Measurements from ENCODE around the gene JARID2. TPM values are rescaled to one million over a fixed set of nuclear protein-coding genes. Genes with fewer than 3 reads are reported as not detected.

The JARID2 gene
- total RNA-seq, 2 donors from 2014 or later = 9.1 to 10.7 TPM

GRCh38 chr6:15366879-15367278 lies 121.0 kb downstream of the JARID2 start:
- H3K4me3 ChIP-seq = no peak overlapping the region
- H3K27me3 ChIP-seq = no peaks in the 10 kb centered on the region
- no peak overlapping the region for H3K27ac ChIP-seq
- H3K4me1 ChIP-seq = peaks cover 13% of the 10 kb centered on the region
- DNase-seq = no peak
- intact Hi-C loops (cut with DNase I) = no loop called here
- no peaks in the 10 kb centered on the region for H3K9me3 ChIP-seq
- no peaks in the 10 kb centered on the region for H3K36me3 ChIP-seq
- H3K9ac ChIP-seq (ENCODE audit: low read depth in 2 of 2, low read length in 2 of 2) = no peak overlapping the region
- no peak for TF ChIP-seq CTCF (IDR thresholded peaks at IDR 0.05)

- Histone ChIP-seq H3K9me3 (no peaks in the 10 kb centered on the region), H3K27ac (no peak overlapping the region), H3K9ac (ENCODE audit: low read depth in 2 of 2, low read length in 2 of 2) (no peak overlapping the region), H3K4me3 (no peak overlapping the region), H3K27me3 (no peaks in the 10 kb centered on the region), H3K4me1 (peaks cover 13% of the 10 kb centered on the region), H3K36me3 (no peaks in the 10 kb centered on the region)
- TF ChIP-seq CTCF (IDR thresholded peaks at IDR 0.05) = no peak
- intact Hi-C loops (cut with DNase I) = no loop called here
- DNase-seq = no peak
Observed at GRCh38 chr6:15368186-15368585, 122.3 kb downstream of the JARID2 start.

- Histone ChIP-seq H3K4me3 (no peak overlapping the region), H3K27me3 (no peaks in the 10 kb centered on the region), H3K4me1 (peaks cover 13% of the 10 kb centered on the region), H3K36me3 (no peaks in the 10 kb centered on the region), H3K9me3 (no peaks in the 10 kb centered on the region), H3K27ac (no peak overlapping the region), H3K9ac (ENCODE audit: low read depth in 2 of 2, low read length in 2 of 2) (no peak overlapping the region)
- no peak for DNase-seq
- intact Hi-C loops (cut with DNase I) = no loop called here
- no peak for TF ChIP-seq CTCF (IDR thresholded peaks at IDR 0.05)
Observed at GRCh38 chr6:15368873-15369272, 123.0 kb downstream of the JARID2 start.

GRCh38 chr6:15369838-15370237 lies 124.0 kb downstream of the JARID2 start:
- Histone ChIP-seq H3K27me3 (no peaks in the 10 kb centered on the region), H3K4me3 (no peak overlapping the region), H3K36me3 (no peaks in the 10 kb centered on the region), H3K9me3 (no peaks in the 10 kb centered on the region), H3K4me1 (peaks cover 13% of the 10 kb centered on the region), H3K27ac (no peak overlapping the region), H3K9ac (ENCODE audit: low read depth in 2 of 2, low read length in 2 of 2) (no peak overlapping the region)
- intact Hi-C loops (cut with DNase I) = no loop called here
- no peak for DNase-seq
- TF ChIP-seq CTCF (IDR thresholded peaks at IDR 0.05) = no peak

- H3K4me1 ChIP-seq = peaks cover 5% of the 10 kb centered on the region
- H3K36me3 ChIP-seq = no peaks in the 10 kb centered on the region
- no peak for DNase-seq
- intact Hi-C loops (cut with DNase I) = no loop called here
- H3K9ac ChIP-seq (ENCODE audit: low read depth in 2 of 2, low read length in 2 of 2) = no peak overlapping the region
- TF ChIP-seq CTCF (IDR thresholded peaks at IDR 0.05) = no peak
- no peak overlapping the region for H3K4me3 ChIP-seq
- H3K27me3 ChIP-seq = no peaks in the 10 kb centered on the region
- H3K27ac ChIP-seq = no peak overlapping the region
- no peaks in the 10 kb centered on the region for H3K9me3 ChIP-seq
Observed at GRCh38 chr6:15370733-15371671, 125.1 kb downstream of the JARID2 start.

Measured in colonic mucosa (tissue), 4 donors.